ENCODE measurements around the gene CCDC192. TPM values are rescaled to one million over a fixed set of nuclear protein-coding genes. Genes with fewer than 3 reads are reported as not detected.

CCDC192 gene
- total RNA-seq, 4 donors from 2014 or later, result 1.0 to 2.3 (median 1.1) TPM; not detected in 1

DNA sequence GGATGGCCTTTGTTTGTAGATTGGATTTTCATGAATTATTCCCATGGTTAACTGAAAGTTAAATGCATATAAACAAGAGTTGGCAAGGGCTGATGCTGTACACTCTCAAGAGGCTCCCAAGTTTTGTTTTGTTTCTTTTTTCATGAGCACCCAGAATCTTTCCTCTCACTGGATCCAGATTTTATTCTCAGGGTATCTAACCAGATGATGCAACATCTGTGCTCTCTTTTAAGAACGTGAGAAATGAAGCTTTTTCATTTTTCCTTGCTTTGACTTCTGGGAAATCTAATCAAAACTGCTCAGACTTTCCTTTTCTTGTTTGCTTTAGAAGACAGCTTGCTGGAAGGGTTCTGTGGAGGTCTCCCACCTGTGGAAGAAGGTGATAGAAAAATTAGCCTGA, 237.7 kb downstream of the CCDC192 start:
- TF ChIP-seq, protein P1, sequence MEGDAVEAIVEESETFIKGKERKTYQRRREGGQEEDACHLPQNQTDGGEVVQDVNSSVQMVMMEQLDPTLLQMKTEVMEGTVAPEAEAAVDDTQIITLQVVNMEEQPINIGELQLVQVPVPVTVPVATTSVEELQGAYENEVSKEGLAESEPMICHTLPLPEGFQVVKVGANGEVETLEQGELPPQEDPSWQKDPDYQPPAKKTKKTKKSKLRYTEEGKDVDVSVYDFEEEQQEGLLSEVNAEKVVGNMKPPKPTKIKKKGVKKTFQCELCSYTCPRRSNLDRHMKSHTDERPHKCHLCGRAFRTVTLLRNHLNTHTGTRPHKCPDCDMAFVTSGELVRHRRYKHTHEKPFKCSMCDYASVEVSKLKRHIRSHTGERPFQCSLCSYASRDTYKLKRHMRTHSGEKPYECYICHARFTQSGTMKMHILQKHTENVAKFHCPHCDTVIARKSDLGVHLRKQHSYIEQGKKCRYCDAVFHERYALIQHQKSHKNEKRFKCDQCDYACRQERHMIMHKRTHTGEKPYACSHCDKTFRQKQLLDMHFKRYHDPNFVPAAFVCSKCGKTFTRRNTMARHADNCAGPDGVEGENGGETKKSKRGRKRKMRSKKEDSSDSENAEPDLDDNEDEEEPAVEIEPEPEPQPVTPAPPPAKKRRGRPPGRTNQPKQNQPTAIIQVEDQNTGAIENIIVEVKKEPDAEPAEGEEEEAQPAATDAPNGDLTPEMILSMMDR (IDR thresholded peaks at IDR 0.05; ENCODE audit: low read depth), result no peak

DNA sequence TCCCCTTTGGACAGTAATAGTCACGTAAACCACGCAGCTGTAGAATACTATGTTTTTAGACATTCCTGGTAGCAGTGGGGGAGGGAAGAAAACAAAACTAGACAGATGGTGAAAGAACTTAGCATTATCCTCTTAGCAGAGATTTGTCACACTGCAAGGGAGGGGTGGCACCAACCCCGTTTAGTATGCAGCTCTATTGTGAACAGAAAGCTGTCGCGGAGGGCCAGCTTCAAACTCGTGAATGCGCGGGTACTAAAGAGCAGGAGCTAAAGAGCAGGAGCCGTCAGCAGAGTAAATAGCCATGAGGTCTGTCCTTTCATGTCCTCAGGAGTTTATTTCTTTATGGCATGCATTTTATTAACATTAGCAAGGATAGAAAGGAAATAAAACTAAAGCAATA, 238.5 kb downstream of the CCDC192 start:
- TF ChIP-seq, protein P1 (IDR thresholded peaks at IDR 0.05; ENCODE audit: low read depth), result no peak

DNA sequence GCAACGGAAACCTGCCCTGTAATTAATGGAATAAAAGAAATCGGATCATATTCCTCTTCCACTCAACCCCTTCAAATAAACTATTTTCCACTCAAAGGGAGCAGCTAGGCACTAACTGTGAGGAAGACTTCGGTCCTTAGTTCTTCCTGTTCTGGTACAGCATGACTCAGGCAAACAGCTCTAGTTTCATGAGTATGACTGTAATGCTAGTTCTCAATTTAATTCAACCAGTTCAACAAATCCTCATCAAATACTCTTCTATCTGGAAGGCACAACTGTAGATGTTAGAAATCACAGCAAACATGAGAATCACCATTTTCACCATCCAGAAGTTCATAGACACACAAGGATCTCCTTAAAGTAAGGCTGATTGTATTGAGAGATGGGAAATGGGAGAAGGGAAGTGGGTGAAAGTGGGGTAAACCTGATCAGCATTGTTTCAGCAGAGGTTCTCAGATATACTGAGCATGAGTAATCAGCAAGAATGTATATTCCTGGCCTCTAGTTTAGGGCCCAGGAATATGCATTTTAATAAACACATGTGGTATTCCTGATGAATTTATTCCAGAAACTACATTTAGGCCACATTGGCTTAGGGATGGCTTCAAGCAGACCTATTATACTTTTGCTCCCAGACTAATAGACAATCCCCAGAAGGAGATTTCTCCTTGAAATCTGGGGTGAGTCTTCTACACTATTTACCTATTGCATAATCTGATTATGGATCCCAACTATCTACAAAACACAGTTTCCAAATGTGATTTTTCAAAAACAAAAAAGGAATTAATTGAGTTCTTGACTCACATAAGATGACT, 239.3 kb downstream of the CCDC192 start:
- TF ChIP-seq, protein P1 (IDR thresholded peaks at IDR 0.05; ENCODE audit: low read depth), result no peak

DNA sequence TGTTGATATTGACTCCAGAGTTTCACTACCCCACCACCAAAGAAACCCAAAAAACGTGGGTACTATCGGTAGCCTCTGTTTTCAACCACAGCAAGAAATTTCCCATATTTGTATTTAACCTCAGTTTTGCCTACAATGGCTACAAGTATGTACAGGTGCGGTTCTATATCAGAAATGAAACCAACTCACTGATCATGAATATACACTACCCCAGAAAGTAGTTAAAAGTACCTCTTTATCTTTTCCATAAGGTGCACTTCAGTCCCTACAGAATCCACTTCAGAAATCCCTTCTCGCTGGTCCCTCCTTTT, 239.8 kb downstream of the CCDC192 start:
- TF ChIP-seq, protein P1 (IDR thresholded peaks at IDR 0.05; ENCODE audit: low read depth), result no peak

DNA sequence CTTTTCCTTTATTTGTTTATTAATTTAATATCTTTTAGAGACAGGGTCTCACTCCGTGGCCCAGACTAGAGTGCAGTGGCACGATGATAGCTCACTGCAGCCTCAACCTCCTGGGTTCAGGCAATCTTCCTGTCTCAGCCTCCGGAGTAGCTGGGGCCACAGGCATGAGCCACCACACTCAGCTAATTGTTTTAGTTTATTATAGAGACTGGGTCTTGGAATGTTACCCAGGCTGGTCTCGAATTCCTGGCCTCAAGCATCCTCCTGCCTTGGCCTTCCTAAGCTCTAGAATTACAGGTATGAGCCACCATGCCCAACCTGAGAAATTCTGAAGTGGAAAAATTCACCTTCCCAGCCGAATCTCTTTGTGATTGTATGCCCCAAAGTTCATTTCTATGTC, 240.9 kb downstream of the CCDC192 start:
- TF ChIP-seq, protein P1 (IDR thresholded peaks at IDR 0.05; ENCODE audit: low read depth), result no peak

DNA sequence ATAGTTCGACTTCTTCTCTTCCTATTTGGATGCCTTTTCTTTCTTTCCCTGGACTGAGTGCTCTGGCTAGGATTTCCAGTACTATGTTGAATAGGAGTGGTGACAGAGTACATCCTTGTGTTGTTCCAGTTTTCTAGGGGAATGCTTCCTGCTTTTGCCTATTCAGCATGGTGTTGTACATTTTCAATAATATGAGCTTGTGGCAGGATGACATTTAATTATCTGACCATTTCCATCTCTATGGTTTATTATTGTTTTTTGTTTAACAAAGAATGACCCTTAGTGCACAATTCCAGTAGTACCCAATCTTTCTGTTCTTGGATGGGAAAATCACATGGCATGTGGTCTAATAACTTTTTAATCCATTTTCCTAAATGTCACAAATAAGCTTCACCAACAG, 244.8 kb downstream of the CCDC192 start:
- TF ChIP-seq, protein P1 (IDR thresholded peaks at IDR 0.05; ENCODE audit: low read depth), result no peak

DNA sequence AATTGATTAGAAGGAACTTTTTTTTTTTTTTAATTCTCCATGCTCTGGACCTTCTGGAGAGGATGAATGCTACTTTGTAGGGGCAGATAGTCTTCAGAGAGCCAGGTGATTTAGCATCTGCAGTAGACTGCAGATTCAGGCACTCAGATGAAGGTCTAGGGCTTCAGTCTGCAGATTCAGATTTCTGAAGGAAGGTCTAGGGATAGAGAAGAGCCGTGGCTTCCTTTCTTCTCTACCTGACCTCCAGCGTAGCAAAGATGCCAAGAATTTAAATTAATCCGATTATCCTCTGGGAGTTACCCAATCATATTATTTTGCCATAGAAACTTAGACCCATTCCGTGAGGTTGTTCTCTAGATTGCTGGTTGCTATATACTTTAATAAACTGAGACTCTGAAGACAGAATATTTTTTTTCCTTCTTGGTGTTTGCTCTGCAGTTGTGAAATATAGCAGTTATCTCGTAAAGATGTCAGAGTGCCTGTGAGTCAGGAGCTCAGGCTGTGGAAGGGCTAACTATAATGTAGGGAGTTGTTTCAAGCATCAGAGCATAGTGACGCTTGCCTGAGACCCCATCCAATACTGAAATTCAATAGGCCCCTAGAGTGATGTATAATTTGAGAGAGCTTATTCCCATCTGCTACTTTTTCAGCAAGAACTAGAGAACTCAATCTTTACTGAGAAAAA, 247.7 kb downstream of the CCDC192 start:
- TF ChIP-seq, protein P1 (IDR thresholded peaks at IDR 0.05; ENCODE audit: low read depth), result no peak
